Measurements from ENCODE around the gene ERBB3. TPM values are rescaled to one million over a fixed set of nuclear protein-coding genes. Genes with fewer than 3 reads are reported as not detected.
A peak's percentile ranks its signal among the peaks of the same experiment; 100 is the strongest.

Gene ERBB3
- total RNA-seq, 1 donor from 2014 or later: 2.8 TPM

DNA sequence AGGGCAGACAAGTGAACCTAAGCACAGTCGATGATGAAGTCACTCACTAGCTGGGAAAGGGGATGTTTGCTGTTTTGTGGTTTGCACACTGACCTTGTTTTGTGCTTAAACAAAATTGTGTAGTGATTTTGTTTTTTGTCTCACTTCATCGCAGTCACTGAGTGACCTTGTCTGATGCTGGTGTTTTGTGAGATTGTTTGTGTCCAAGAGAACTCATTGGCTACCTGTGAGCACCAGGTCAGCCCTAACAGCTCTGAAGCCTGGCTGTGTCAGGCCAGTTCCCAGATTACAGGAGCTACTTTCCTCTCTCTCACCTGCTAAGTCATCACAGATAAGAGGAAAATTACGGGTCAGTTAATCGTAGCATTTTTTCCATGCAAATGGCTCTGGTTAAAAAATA, 44.2 kb downstream of the ERBB3 start:
- intact Hi-C loops (cut with DNase I): no loop called here
- ATAC-seq (no peak), DNase-seq (ENCODE audit: missing footprints) (no peak)

DNA sequence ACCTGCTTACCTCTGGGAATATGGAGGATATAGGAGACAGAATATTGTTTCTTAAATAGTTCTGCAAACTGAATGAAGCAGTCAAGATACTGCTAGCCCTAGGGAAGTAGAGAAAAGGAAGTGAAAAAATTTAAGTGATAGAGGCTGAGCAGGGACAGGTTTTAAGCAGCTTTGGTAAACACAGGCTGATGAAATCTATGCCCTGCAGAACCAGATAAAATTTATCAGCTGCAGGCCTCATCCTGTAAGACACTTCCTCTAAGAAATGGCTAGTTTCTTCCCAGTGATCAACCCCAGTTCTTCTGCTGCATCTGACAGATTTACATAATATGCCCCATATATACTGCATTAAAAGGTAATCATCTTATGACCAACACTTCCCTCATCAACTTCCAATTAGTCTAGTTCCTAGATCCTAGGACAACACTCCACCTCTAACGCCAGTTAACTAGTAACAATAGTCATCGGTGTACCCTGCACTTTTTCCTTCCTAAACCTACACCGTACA, 46.8 kb downstream of the ERBB3 start:
- no peak for DNase-seq (ENCODE audit: missing footprints)
- ATAC-seq: no peak
- intact Hi-C loops (cut with DNase I): loop anchor here (5.0 kb wide), 1 partner anchor 341 kb away; the partner anchor contains the start of gene SPRYD4

DNA sequence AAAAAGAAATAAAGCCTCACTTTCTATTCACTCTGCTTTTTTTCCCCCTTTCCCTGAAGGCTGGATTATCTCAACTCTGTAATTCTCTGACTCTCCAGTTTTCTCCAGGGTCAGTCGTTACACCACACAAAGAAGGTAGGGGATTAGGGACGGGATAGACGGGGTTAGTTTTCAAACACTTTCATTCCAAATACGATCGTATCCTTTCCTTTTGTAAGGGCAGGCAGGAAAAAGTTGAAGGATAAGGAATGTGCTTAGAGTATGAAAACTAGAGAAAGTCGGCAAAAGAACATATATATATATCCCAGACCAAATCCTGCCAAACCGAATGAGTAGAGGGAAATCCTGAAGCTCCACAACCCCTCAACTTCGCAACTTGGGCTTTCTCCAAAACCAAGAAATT, 47.5 kb downstream of the ERBB3 start:
- ATAC-seq: no peak
- intact Hi-C loops (cut with DNase I): loop anchor here (5.0 kb wide), 1 partner anchor 340 kb away; the partner anchor contains the start of gene SPRYD4

DNA sequence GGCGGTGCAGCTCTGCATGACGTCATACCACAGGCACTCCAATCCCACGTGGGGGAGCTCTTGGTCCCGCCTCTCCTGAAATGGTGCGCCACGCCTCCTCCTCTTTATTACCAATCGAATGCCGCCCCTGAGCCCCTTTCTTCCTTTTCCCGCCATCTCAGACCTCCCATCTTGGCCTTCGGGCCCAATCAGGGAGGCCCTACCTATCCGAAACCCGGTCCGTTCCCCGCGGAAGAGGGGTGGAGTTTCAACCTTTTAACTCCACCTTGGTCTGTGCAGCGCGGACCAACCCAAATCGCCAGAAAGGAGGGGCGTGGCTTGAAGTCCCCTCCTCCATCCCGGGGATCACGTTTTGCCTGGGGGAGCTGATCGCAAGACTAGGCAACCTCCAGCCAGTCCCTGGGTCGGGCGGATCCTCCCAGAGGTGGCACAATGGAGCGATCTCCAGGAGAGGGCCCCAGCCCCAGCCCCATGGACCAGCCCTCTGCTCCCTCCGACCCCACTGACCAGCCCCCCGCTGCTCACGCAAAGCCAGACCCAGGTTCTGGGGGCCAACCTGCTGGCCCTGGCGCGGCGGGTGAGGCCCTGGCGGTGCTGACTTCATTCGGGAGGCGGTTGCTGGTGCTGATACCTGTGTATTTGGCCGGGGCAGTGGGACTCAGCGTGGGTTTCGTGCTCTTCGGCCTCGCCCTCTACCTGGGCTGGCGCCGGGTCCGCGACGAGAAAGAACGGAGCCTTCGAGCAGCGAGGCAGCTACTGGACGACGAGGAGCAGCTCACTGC, 48.1 kb downstream of the ERBB3 start, which contains the start of gene ESYT1:
Gene ESYT1 (plus strand): TSS at position 380 of the 782 bp plus-strand sequence. CDS start 53 bp downstream, at position 433.
- intact Hi-C loops (cut with DNase I): loop anchor here (1.0 to 5.0 kb wide), 2 partner anchors 30 to 339 kb away; partner anchors contain the start of genes MYL6 and SPRYD4
- ATAC-seq (peak; percentile 97), DNase-seq (ENCODE audit: missing footprints) (peak; percentile 99)

More for the DNA sequence above, 47.5 kb downstream of the ERBB3 start:
- DNase-seq (ENCODE audit: missing footprints): no peak

DNA sequence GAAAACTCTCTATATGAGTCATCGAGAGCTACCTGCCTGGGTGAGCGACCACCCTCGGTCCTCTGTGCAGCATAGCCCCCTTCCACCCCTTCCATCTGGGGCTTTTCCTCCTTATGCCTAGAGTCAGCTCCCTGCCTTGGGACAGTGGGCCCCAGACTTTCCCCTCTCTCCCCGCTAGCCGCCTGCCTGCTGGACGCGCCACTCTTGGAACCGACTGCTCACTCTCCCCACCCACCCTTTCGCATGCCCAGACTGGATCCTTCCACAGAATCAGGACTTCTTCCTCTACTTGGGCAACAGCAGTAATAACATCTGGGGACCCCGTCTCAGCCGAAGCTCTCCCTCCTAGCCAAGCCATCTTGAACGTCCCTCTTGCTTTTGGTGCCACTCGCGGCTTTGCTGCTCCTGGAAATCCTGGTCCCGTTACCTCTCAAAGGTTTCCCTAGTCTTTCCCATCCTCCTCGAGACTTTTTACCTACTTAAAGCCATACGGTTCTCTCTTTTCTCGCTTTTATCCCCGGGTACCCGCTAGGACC, 48.8 kb downstream of the ERBB3 start:
- no peak for ATAC-seq
- no peak for DNase-seq (ENCODE audit: missing footprints)
- intact Hi-C loops (cut with DNase I): loop anchor here (1.0 to 5.0 kb wide), 2 partner anchors 30 to 339 kb away; partner anchors contain the start of genes MYL6 and SPRYD4

DNA sequence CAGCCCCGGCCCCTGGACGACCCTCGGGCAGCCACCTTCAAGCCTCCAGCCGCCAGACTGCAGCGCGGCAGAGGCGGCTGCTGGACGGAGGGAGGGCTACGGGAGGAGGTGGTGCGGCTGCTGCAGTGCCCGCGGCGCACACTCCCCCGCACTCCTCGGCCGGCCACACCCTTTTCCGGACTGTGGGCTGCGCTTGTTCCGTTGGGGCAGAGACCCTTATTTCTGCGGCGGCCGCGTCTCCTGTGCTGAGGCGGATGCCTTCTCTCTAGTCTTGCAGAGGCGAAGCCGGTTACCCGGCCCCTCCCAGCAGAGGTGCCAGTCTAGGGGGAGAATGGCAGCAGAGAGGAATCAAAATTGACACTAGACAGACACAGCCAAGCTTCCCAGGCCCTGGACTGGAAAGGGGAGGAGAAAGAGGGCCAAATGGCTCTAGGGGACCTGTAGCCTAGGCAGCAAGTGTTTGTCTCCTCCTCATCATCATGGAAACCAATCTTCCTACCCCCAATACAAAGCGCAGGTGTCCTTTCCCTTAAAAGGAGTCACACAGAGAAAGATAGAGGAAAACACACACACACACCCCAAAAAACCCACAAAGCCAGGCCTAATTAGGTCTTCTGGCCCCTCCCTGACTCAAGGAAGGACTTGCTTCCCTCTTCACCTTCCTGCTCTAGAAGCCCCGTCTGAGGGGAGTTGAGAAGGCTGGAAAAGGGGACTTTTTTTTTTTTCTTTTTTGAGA, 49.4 kb downstream of the ERBB3 start:
- DNase-seq (ENCODE audit: missing footprints) (peak; percentile 85), ATAC-seq (peak; percentile 38)
- intact Hi-C loops (cut with DNase I): loop anchor here (5.0 kb wide), 1 partner anchor 338 kb away; the partner anchor contains the start of gene SPRYD4

DNA sequence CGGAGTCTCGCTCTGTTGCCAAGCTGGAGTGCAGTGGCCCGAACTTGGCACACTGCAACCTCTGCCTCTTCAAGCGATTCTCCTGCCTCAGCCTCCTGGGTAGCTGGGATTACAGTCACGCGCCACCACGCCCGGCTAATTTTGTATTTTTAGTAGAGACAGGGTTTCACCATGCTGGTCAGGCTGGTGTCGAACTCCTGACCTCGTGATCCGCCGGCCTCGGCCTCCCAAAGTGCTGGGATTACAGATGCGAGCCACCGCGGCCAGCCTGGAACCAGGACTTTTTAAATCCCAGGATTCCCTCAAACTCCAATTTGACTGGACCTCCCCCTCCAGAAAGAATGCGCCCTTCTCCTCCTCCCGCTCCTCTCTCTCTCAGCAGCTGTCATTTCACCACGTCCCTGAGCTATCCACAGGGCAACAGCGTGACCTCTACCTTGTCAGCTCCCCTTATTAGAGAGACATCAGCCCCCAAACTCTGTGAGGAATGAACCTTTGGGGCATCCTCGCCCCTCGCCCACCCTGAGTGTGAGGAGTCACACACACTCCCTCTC, 50.1 kb downstream of the ERBB3 start:
- intact Hi-C loops (cut with DNase I): loop anchor here (5.0 kb wide), 1 partner anchor 337 kb away; the partner anchor contains the start of gene SPRYD4
- no peak for ATAC-seq
- DNase-seq (ENCODE audit: missing footprints): no peak

DNA sequence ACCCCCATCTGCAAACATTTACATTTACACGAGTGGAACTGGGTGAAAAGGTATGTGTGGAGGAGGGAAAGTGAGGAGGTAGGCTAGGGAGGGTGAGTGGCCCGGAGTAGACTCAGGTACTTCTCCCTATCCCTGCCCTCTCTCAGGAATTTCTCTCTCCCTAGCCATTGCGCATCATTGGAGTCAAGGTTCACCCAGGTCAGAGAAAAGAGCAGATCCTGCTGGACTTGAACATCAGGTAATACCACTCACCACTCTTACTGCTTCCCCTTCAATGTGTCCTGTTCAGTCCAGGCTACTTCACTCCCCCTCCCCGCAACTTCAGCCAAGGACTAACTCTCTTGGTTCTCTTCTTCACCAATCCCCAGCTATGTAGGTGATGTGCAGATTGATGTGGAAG, 50.9 kb downstream of the ERBB3 start:
- intact Hi-C loops (cut with DNase I): no loop called here
- DNase-seq (ENCODE audit: missing footprints): no peak
- no peak for ATAC-seq

DNA sequence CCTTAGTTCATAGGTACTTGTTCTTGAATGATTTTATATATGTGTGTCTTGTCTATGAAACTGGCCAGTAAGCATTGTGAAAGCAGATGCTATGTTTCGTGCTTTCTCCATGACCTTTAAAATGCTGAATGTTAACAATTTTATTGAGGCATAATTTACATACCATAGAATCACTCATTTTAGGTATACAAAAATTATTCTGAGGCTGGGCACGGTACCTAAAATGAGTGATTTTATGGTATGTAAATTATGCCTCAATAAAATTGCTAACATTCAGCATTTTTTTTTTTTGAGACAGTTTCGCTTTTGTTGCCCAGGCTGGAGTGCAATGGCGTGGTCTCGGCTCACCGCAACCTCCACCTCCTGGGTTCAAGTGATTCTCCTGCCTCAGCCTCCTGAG, 54.9 kb downstream of the ERBB3 start:
- ATAC-seq (no peak), DNase-seq (ENCODE audit: missing footprints) (no peak)
- intact Hi-C loops (cut with DNase I): no loop called here

DNA sequence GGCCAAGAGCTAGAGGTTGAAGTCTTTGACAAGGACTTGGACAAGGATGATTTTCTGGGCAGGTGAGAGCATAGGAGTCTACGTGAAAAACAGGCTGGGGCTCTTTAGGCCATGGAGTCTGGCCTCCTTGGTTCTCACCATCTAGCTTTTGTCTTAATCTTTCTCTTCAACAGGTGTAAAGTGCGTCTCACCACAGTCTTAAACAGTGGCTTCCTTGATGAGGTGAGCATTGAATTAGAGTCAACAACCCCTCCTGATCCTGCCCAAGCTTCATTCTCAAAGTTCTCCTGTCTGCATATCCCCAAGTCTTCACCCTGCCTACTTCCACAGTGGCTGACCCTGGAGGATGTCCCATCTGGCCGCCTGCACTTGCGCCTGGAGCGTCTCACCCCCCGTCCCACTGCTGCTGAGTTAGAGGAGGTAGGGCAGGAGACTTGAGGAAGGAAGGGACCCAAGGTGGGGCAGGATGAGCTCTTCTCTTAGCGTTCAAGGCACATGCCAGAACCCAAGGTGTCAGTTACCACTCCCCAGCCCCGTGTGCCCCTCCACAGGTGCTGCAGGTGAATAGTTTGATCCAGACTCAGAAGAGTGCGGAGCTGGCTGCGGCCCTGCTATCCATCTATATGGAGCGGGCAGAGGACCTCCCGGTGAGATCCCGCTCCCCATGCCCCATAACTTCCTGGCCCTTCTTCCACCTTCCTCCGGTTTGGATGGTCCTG, 58.0 kb downstream of the ERBB3 start:
- intact Hi-C loops (cut with DNase I): no loop called here
- no peak for DNase-seq (ENCODE audit: missing footprints)
- ATAC-seq: no peak

DNA sequence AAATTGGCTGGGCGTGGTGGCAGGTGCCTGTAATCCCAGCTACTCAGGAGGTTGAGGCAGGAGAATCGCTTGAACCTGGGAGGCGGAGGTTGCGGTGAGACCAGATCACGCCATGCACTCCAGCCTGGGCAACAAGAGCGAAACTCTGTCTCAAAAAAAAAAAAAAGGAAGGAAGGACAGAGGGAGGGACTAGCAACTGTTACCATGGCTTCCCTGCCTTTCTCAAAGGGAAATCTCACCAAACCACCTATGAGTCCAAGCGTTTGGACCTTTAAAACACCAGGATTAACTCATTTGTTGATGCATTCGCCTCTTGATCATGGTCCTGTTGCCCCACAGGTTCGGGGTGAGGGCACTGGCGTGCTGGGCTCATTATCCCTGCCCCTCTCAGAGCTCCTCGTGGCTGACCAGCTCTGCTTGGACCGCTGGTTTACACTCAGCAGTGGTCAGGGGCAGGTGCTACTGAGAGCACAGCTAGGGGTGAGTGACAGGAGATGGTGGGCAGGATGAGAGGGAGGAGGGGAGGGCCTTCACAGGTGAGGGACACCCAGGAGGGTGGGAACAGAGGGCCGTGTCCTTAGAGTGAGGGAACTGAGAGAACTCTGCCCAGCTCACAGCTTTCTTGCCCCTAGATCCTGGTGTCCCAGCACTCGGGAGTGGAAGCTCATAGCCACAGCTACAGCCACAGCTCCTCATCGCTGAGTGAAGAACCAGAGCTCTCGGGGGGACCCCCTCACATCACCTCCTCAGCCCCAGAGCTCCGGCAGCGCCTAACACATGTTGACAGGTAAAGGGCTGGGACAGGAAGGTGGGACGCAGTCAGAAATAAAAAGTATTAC, 62.2 kb downstream of the ERBB3 start:
- intact Hi-C loops (cut with DNase I): no loop called here
- DNase-seq (ENCODE audit: missing footprints): no peak
- no peak for ATAC-seq

DNA sequence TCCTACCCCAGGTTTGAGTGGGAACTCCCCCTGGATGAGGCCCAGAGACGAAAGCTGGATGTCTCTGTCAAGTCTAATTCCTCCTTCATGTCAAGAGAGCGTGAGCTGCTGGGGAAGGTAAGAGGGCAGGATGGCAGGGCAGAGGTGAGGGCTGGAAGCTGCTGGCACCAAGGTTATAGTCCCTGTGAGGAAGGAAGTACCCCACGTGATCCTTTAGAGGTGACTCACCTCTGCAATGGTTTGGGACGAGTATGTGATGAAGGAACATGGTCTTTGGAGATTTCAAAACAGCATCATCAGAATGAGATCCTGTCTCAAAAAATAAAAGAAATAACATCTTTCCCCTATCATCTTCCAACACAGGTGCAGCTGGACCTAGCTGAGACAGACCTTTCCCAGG, 63.3 kb downstream of the ERBB3 start:
- intact Hi-C loops (cut with DNase I): no loop called here
- ATAC-seq: no peak

DNA sequence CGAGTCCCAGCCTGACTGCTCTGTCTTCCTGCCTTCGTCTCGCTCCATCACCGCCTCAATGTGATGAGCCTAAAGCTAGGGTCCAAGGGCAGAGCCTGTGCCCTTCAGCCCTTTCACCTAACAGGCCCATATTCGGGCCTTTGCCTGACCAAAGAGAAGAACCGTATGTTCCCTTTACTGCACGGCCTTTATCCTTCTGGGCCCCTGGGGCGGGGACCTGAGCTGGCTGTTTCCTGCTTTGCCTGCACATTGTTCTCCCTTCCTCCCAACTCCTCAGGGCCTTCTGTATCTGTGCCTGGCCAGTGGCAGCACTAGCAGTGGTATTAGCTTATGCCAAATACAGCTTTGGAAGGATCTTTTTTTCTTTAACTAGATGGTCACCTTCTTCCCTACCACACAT, 63.9 kb downstream of the ERBB3 start:
- intact Hi-C loops (cut with DNase I): no loop called here
- ATAC-seq (peak; percentile 37), DNase-seq (ENCODE audit: missing footprints) (no peak)

More for the DNA sequence above, 63.3 kb downstream of the ERBB3 start:
- DNase-seq (ENCODE audit: missing footprints): no peak

DNA sequence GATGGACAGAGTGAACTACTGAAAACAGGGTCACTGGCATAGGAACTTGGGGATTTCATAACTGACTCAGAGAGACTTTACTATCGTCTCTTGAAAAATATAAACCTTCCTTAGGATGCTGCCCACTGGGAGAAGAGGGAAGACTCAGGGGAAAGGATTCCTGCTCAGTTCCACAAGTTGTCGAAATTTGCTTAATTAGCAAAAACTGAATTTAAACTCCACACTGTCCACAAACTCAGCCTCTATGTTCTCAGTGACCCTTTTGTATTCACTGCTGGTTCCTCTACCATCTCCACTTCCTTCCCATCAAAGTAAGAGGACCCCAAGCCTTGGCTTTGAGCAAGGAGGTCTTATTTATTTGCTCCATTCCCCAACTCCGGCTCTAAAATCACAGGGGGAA, 65.3 kb downstream of the ERBB3 start:
- intact Hi-C loops (cut with DNase I): no loop called here
- ATAC-seq (no peak), DNase-seq (ENCODE audit: missing footprints) (no peak)

DNA sequence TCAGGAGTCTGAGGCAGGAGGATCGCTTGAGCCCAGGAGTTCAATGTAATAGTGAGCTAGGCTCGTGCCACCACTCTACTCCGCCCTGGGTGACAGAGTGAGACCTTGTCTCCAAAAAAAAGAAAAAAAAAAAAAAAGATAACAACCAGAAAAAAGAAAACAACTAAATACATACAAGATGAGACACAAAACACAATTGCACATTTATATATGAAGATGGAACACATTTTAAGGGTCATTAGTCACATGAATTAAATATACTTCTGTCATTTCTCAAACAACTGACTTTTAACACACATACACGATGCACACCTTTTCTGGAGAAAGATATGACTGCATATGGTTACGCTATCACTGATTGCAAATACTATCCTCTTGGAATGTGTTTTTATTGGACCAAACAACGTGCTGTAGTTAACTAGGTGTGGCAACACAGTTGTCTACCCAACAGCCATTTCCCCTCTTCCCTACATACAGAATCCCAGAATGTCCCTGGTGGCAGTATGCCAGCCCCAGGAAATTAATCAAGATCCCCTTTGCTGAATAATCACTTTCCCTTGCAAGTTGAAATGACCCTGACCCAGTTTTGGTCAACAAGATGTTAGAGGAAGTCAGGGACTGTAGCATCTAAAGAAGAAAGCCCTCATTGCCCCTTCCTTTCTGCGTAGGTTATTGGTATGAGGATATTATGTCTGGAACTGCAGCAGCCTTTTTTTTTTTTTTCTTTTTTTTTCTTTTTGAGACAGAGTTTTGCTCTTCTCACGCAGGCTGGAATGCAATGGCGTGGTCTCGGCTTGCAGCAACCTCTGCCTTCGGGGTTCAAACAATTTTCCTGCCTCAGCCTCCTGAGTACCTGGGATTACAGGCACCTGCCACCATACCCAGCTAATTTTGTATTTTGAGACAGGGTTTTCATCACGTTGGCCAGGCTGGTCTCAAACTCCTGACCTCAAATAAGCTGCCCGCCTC, 66.8 kb downstream of the ERBB3 start:
- intact Hi-C loops (cut with DNase I): no loop called here
- DNase-seq (ENCODE audit: missing footprints) (no peak), ATAC-seq (no peak)

DNA sequence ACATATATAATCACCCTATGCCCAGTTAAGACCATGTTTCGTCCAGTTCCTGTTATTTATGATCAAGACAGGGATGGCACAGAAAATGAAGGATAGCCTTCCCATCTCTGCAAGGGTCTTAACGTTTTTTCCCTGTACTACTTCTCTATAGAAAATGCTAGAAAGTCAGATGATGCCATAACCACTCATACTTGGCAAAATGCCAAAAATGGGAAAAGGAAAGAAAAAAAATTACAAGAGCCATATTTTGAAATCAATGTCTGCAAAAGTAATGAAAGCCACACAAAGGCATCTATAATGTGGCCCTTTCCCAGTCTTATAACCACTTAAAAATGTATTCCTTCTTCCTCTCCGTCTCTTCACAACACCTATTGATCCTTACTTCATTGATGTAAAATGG, 70.6 kb downstream of the ERBB3 start:
- intact Hi-C loops (cut with DNase I): no loop called here
- DNase-seq (ENCODE audit: missing footprints): no peak
- ATAC-seq: no peak

Data from Right ventricle myocardium inferior (tissue), 1 donor.